DND-41 (cell line): ENCODE measurements around the gene ATP6V0E1.

Source experiments
- EZH2 ChIP-seq: IDR thresholded peaks from 3 replicates; pipeline ENCODE4 v1.6.1; 2012; ENCODE audit warnings: borderline replicate concordance, low read depth, mild to moderate bottlenecking, moderate library complexity, low read length, inconsistent platforms; ENCODE audit not compliant: severe bottlenecking
- TF ChIP-seq, protein P1 (sequence below): IDR thresholded peaks from 2 replicates; pipeline ENCODE4 v1.5.1; 2012; ENCODE audit warnings: borderline replicate concordance, low read length, moderate library complexity, mild to moderate bottlenecking; ENCODE audit not compliant: poor library complexity, severe bottlenecking; ENCODE audit errors: extremely low read depth

GRCh38 chr5:172943906-172944305 is 39.7 kb upstream of the ATP6V0E1 start:
- TF ChIP-seq, protein P1, sequence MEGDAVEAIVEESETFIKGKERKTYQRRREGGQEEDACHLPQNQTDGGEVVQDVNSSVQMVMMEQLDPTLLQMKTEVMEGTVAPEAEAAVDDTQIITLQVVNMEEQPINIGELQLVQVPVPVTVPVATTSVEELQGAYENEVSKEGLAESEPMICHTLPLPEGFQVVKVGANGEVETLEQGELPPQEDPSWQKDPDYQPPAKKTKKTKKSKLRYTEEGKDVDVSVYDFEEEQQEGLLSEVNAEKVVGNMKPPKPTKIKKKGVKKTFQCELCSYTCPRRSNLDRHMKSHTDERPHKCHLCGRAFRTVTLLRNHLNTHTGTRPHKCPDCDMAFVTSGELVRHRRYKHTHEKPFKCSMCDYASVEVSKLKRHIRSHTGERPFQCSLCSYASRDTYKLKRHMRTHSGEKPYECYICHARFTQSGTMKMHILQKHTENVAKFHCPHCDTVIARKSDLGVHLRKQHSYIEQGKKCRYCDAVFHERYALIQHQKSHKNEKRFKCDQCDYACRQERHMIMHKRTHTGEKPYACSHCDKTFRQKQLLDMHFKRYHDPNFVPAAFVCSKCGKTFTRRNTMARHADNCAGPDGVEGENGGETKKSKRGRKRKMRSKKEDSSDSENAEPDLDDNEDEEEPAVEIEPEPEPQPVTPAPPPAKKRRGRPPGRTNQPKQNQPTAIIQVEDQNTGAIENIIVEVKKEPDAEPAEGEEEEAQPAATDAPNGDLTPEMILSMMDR, result no peak
- no peak for TF ChIP-seq EZH2
